ENCODE measurements around the gene TEX22. TPM values are rescaled to one million over a fixed set of nuclear protein-coding genes. Genes with fewer than 3 reads are reported as not detected.

The TEX22 gene
- total RNA-seq, 2 donors from 2014 or later = 0.33 TPM; not detected in 1

GRCh38 chr14:105436891-105437722, 38.8 kb downstream of the TEX22 start:
- Histone ChIP-seq H3K9me3 (no peaks in the 10 kb centered on the region), H3K4me1 (no peaks in the 10 kb centered on the region), H3K36me3 (replicated peaks in 1 of 2; ENCODE audit: insufficient read depth in 1 of 2, low read depth in 2 of 2) (no peaks in the 10 kb centered on the region), H3K27me3 (no peaks in the 10 kb centered on the region), H3K4me3 (no peak overlapping the region), H3K27ac (no peak overlapping the region)
- ATAC-seq = no peak
- 87 to 95% methylated on average over 9 to 12 of the region's 31 CpGs for WGBS, 2 donors
- no peak for DNase-seq
- intact Hi-C loops (cut with DNase I) = no loop called here
- TF ChIP-seq CTCF (IDR thresholded peaks at IDR 0.05) (no peak), POLR2A (IDR thresholded peaks at IDR 0.05) (no peak)

DNA sequence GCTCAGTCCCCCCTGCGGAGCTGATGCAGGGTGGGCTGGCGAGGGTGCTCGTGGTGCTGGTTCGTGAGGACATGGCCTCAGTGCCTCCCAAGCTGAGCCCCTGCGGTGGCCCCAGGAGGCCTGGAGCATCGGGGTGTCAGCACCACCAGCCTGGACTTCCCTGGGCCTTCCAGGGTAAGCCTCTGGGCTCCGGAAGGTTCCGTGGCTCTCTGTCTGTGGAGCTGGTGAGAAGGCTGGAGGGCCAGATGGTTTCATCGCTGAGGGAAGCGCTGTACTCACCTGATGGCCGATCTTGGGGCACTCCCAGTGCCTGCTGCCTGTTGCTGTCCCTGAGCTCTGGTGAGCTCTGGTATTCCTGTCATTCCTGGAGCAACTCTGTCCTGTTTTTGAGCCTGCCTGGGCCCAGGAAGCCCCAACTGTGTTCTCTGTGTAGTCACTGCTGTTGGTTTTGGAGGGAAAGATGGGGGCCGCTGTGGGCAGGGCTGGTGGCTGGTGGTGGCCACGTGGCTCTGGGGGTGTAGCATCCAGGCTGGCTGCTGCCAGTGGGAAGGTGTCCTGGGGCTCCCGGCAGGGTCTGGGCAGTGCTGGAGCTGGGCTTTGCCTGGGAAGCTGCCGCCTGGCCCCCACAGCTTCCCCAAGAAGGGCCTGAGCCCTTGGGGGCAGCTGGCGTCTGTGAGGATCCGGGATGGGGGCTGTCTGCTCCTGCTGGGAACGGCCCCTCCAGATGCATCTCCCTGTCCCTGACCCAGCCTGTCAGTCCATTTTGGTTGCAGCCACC, 39.6 kb downstream of the TEX22 start:
- H3K4me1 ChIP-seq = no peaks in the 10 kb centered on the region
- intact Hi-C loops (cut with DNase I) = no loop called here

DNA sequence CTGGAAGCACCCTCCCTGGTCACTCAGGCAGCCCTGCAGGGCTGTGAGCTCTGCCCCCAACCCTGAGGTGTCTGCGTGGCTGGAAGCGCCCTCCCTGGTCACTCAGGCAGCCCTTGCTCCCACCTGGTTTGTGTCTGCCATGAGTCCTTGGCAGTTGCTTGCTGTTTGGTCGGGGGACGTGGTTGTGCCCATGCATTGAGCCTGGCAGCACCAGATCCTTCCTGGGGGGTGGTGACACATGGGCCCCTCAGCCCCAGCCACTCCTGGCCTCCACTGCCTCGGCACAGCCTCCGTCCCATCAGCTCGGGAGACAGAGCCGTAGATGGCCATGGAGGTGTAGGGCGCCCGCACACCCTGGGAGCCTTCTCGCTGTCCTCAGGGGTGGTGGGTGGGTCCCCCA, 40.8 kb downstream of the TEX22 start:
- 89 to 97% methylated on average over 5 to 9 of the region's 11 CpGs for WGBS, 2 donors
- intact Hi-C loops (cut with DNase I) = no loop called here
- ATAC-seq (no peak), DNase-seq (no peak)
- H3K4me1 ChIP-seq = no peaks in the 10 kb centered on the region
- no peak overlapping the region for H3K4me3 ChIP-seq
- no peak overlapping the region for H3K27ac ChIP-seq
- TF ChIP-seq CTCF (IDR thresholded peaks at IDR 0.05) = no peak
- TF ChIP-seq POLR2A (IDR thresholded peaks at IDR 0.05) = no peak
- no peaks in the 10 kb centered on the region for H3K9me3 ChIP-seq
- no peaks in the 10 kb centered on the region for H3K36me3 ChIP-seq (replicated peaks in 1 of 2; ENCODE audit: insufficient read depth in 1 of 2, low read depth in 2 of 2)
- no peaks in the 10 kb centered on the region for H3K27me3 ChIP-seq

More for the DNA sequence above, 39.6 kb downstream of the TEX22 start:
- ATAC-seq (no peak), DNase-seq (no peak)
- Histone ChIP-seq H3K27ac (no peak overlapping the region), H3K9me3 (no peaks in the 10 kb centered on the region), H3K27me3 (no peaks in the 10 kb centered on the region), H3K36me3 (replicated peaks in 1 of 2; ENCODE audit: insufficient read depth in 1 of 2, low read depth in 2 of 2) (no peaks in the 10 kb centered on the region), H3K4me3 (no peak overlapping the region)
- TF ChIP-seq POLR2A (IDR thresholded peaks at IDR 0.05) (no peak), CTCF (IDR thresholded peaks at IDR 0.05) (no peak)
- WGBS, 2 donors = 94 to 100% methylated on average over 2 to 17 of the region's 18 CpGs

DNA sequence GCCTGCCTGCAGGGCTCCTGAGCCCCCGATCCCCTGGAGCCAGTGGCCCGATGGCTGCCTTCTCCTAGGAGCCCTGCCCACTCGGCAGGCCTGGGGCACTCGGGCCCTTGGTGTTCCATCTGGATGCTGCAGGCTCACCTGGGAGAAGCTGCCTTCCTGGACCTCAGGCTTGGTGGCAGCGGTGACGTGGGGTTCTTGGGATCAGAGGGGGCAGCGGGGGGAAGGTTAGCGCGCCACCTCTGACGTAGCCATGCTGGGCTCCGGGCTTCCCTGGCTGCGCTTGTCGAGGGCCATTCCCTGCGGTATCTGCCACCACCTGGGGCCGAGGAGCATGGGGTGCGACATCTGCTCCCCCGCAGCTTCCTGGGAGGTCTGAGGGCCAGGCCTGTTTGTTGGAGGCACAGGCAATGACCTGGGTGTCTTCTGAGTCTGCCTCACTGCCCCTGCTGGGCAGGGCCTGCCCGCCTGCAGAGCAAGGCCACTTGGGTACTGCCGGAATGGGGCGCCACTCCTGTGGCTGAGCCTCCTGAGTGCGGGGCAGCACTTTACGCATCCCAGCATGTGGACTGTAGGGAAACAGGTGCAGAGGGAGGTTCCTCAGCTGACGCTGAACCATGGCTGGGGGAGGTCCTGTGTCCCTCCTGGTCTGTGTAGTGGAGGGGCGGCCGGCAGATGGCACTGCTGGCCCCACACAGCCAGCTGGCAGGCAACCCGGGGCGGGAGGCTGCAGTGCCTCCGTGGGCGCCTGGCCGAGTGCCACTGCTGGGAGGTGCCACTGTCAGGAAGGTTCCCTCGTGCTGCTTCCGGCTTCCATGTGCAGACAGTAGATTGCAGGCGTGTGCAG, 41.6 kb downstream of the TEX22 start:
- intact Hi-C loops (cut with DNase I) = no loop called here
- Histone ChIP-seq H3K27ac (no peak overlapping the region), H3K4me3 (no peak overlapping the region), H3K36me3 (replicated peaks in 1 of 2; ENCODE audit: insufficient read depth in 1 of 2, low read depth in 2 of 2) (no peaks in the 10 kb centered on the region), H3K4me1 (no peaks in the 10 kb centered on the region), H3K27me3 (no peaks in the 10 kb centered on the region), H3K9me3 (no peaks in the 10 kb centered on the region)
- DNase-seq (no peak), ATAC-seq (no peak)
- WGBS, 2 donors = 90 to 93% methylated on average over 11 to 28 of the region's 33 CpGs
- TF ChIP-seq CTCF (IDR thresholded peaks at IDR 0.05) = no peak
- TF ChIP-seq POLR2A (IDR thresholded peaks at IDR 0.05) = no peak

Measured in body of pancreas (tissue), 4 donors.